A549 (cell line): Measurements from ENCODE around the gene NRXN2. TPM values are rescaled to one million over a fixed set of nuclear protein-coding genes. Genes with fewer than 3 reads are reported as not detected.

Experiments used
- ATAC-seq, 2 experiments: fragments of 200-7000 bp in 1 of 2; fragments of >200 bp in 1 of 2; cut with Nextera tagmentation in 1 of 2; cut with Tn5 transposase in 1 of 2; 3 replicates each; pipeline versions ENCODE4 v1.8.0 to v1.9.1; 2018 to 2020; ENCODE audit warnings: mild to moderate bottlenecking in 1 of 2, moderate library complexity in 1 of 2
- CTCF ChIA-PET: fragments of 300-600 bp; sonication (Branson Sonifier 250); formaldehyde crosslinking; extraction: SDS; loops from one replicate; lab custom pipeline; 2021; ENCODE audit warnings: antibody characterized with exemption, inconsistent platforms; lab: Yijun Ruan, JAX
- POLR2A ChIA-PET: fragments of 350-600 bp; formaldehyde crosslinking; extraction: SDS; loops from one replicate; lab custom pipeline; 2021; ENCODE audit warnings: antibody characterized with exemption, inconsistent platforms; lab: Yijun Ruan, JAX
- DNase-seq, 2 experiments: peaks; one replicate each; pipeline versions ENCODE4 v3.0.0 to v3.0.0-alpha.2; 2011 to 2016; ENCODE audit warnings: low read depth in 1 of 2, low spot score in 1 of 2
- FAIRE-seq: peaks from 2 replicates; lab custom pipeline; 2011; peaks lifted over from hg19 to GRCh38; lab: Jason Lieb, UNC
- H3K27ac ChIP-seq, 2 experiments: fragments of >200 bp; sonication (Bioruptor Twin); formaldehyde crosslinking; 3 replicates each; pipeline ENCODE4 v1.5.1; 2016 to 2017
- H3K4me1 ChIP-seq: fragments of >200 bp; sonication (Bioruptor Twin); formaldehyde crosslinking; 3 replicates; pipeline ENCODE4 v1.6.1; 2016
- H3K4me2 ChIP-seq: fragments of >200 bp; sonication (Bioruptor Twin); formaldehyde crosslinking; 3 replicates; pipeline ENCODE4 v1.6.1; 2016
- H3K4me3 ChIP-seq: fragments of >200 bp; sonication (Bioruptor Twin); formaldehyde crosslinking; 3 replicates; pipeline ENCODE4 v1.5.1; 2016
- H3K9me3 ChIP-seq: fragments of >200 bp; sonication (Bioruptor Twin); formaldehyde crosslinking; 3 replicates; pipeline ENCODE4 v1.6.1; 2016
- BCL3 ChIP-seq: fragments of >200 bp; sonication (Bioruptor Twin); formaldehyde crosslinking; IDR thresholded peaks from 3 replicates; pipeline ENCODE4 v1.6.1; 2016
- BHLHE40 ChIP-seq: IDR thresholded peaks from 2 replicates; pipeline ENCODE4 v1.6.1; 2012; ENCODE audit warnings: low read depth, low read length, inconsistent platforms
- CBX8 ChIP-seq: fragments of 200-600 bp; sonication (generic); IDR thresholded peaks from 2 replicates; pipeline ENCODE4 v1.6.1; 2016
- CEBPB ChIP-seq, 2 experiments: fragments of >200 bp in 1 of 2; sonication (Bioruptor Twin) in 1 of 2; formaldehyde crosslinking in 1 of 2; IDR thresholded peaks; 2 replicates each; pipeline ENCODE4 v1.6.1; 2012 to 2016
- CHD4 ChIP-seq: fragments of 200-600 bp; sonication (generic); IDR thresholded peaks from 2 replicates; pipeline ENCODE4 v1.6.1; 2016; ENCODE audit warnings: antibody characterized with exemption, mild to moderate bottlenecking, borderline replicate concordance
- E2F6 ChIP-seq: IDR thresholded peaks from 2 replicates; pipeline ENCODE4 v1.6.1; 2012; ENCODE audit warnings: low read depth, borderline replicate concordance
- EHF ChIP-seq: fragments of 250-450 bp; sonication (Bioruptor Pico); IDR thresholded peaks from 2 replicates; pipeline ENCODE4 v1.5.0; 2020; ENCODE audit warnings: mild to moderate bottlenecking
- EHMT2 ChIP-seq: fragments of 200-600 bp; sonication (generic); IDR thresholded peaks from 2 replicates; pipeline ENCODE4 v1.6.1; 2016; ENCODE audit warnings: antibody characterized with exemption, low read depth, mild to moderate bottlenecking, moderate library complexity
- ELK1 ChIP-seq: fragments of 150-350 bp; IDR thresholded peaks from 2 replicates; pipeline ENCODE4 v1.6.1; 2014; ENCODE audit warnings: low read depth, mild to moderate bottlenecking, low read length
- FOXS1 ChIP-seq: fragments of 250-450 bp; sonication (Bioruptor Pico); IDR thresholded peaks from 2 replicates; pipeline ENCODE4 v1.5.0; 2020; ENCODE audit warnings: mild to moderate bottlenecking, moderate library complexity
- HEYL ChIP-seq: fragments of 250-450 bp; sonication (Bioruptor Pico); IDR thresholded peaks from 2 replicates; pipeline ENCODE4 v1.8.0; 2021; ENCODE audit warnings: mild to moderate bottlenecking, moderate library complexity
- HMGXB4 ChIP-seq: fragments of 250-450 bp; sonication (Bioruptor Pico); IDR thresholded peaks from 2 replicates; pipeline ENCODE4 v1.5.0; 2021; ENCODE audit warnings: mild to moderate bottlenecking, moderate library complexity, borderline replicate concordance
- HOXA7 ChIP-seq: fragments of 250-450 bp; sonication (Bioruptor Pico); IDR thresholded peaks from 2 replicates; pipeline ENCODE4 v1.5.0; 2020; ENCODE audit warnings: mild to moderate bottlenecking, moderate library complexity
- HOXB13 ChIP-seq: fragments of 250-450 bp; sonication (Bioruptor Pico); IDR thresholded peaks from 2 replicates; pipeline ENCODE4 v1.5.0; 2020; ENCODE audit warnings: low read depth, mild to moderate bottlenecking, moderate library complexity
- HOXB5 ChIP-seq: fragments of 250-450 bp; sonication (Bioruptor Pico); IDR thresholded peaks from 2 replicates; pipeline ENCODE4 v1.5.0; 2020; ENCODE audit warnings: mild to moderate bottlenecking, moderate library complexity
- MAZ ChIP-seq: fragments of 150-350 bp; IDR thresholded peaks from 2 replicates; pipeline ENCODE4 v1.6.1; 2014; ENCODE audit warnings: antibody characterized with exemption, low read depth, low read length, borderline replicate concordance
- NPAS2 ChIP-seq: fragments of 250-450 bp; sonication (Bioruptor Pico); IDR thresholded peaks from 2 replicates; pipeline ENCODE4 v1.8.0; 2022; ENCODE audit warnings: mild to moderate bottlenecking, moderate library complexity, borderline replicate concordance
- PBX3 ChIP-seq: IDR thresholded peaks from 2 replicates; pipeline ENCODE4 v1.6.1; 2012
- PHF8 ChIP-seq: fragments of 200-600 bp; sonication (generic); IDR thresholded peaks from 2 replicates; pipeline ENCODE4 v1.6.1; 2016; ENCODE audit warnings: low read depth, mild to moderate bottlenecking, antibody characterized with exemption, moderate library complexity, borderline replicate concordance
- RARB ChIP-seq: fragments of 250-450 bp; sonication (Bioruptor Pico); IDR thresholded peaks from 2 replicates; pipeline ENCODE4 v1.8.0; 2021; ENCODE audit warnings: mild to moderate bottlenecking, moderate library complexity
- RCOR1 ChIP-seq: fragments of 150-350 bp; IDR thresholded peaks from 2 replicates; pipeline ENCODE4 v1.6.1; 2014; ENCODE audit warnings: antibody characterized with exemption, low read length, low read depth
- REST ChIP-seq: fragments of 200-600 bp; sonication (generic); IDR thresholded peaks from 2 replicates; pipeline ENCODE4 v1.6.1; 2016; ENCODE audit warnings: antibody characterized with exemption, mild to moderate bottlenecking, moderate library complexity
- RFX5 ChIP-seq: fragments of 450-650 bp; IDR thresholded peaks from 2 replicates; pipeline ENCODE4 v1.7.1; 2014; ENCODE audit warnings: antibody characterized with exemption, mild to moderate bottlenecking, moderate library complexity
- TFCP2L1 ChIP-seq: fragments of 250-450 bp; sonication (Bioruptor Pico); IDR thresholded peaks from 2 replicates; pipeline ENCODE4 v1.5.0; 2021; ENCODE audit warnings: mild to moderate bottlenecking
- TP53 ChIP-seq: fragments of 250-450 bp; sonication (Bioruptor Pico); IDR thresholded peaks from 2 replicates; pipeline ENCODE4 v1.5.0; 2021; ENCODE audit warnings: mild to moderate bottlenecking, moderate library complexity
- WGBS: methylation state at CpG from one replicate; pipeline ENCODE4 v1.1.6; 2017; ENCODE audit errors: missing lambda C conversion rate; 5-methylcytosine and 5-hydroxymethylcytosine counted together
- polyA plus RNA-seq, 4 experiments: library from polyadenylated mRNA; depleted of rRNA in 3 of 4; stranded (reverse); fragments of >200 nt; fragmentation: RNase III in 1 of 4; extraction: RNeasy Plus Mini Kit Qiagen cat#74134 plus additional on column Dnase treatment in 1 of 4; gene quantifications; 2 replicates in 3 of 4; 3 replicates in 1 of 4; pipeline ENCODE4 v1.2.3, GENCODE V29; 2011 to 2017

Gene NRXN2
- polyA plus RNA-seq, 2 of the 4 experiments (the other 2 are of a cell fraction), result 0.04 TPM; not detected in 1

GRCh38 chr11:64620381-64620971 is 102.5 kb downstream of the NRXN2 start:
- H3K27ac ChIP-seq, result no peak overlapping the region
- DNase-seq, result no peak
- ChIA-PET CTCF (interaction anchor here (1.3 to 2.1 kb wide), 2 partner anchors 32 to 68 kb away, joined by 5 to 7 read pairs; no protein-coding TSS in a partner anchor), POLR2A (no interaction called here)
- H3K4me1 ChIP-seq, result no peaks in the 10 kb centered on the region
- no peak overlapping the region for H3K4me2 ChIP-seq
- TF ChIP-seq PBX3 (no peak), TP53 (CRISPR knock-in tag) (no peak), E2F6 (no peak), NPAS2 (CRISPR knock-in tag) (no peak), RCOR1 (no peak), RARB (CRISPR knock-in tag) (no peak), EHF (no peak), MAZ (no peak), FOXS1 (no peak), HOXB13 (CRISPR knock-in tag) (no peak), TFCP2L1 (CRISPR knock-in tag) (no peak)
- H3K4me3 ChIP-seq, result no peak overlapping the region
- ATAC-seq, result no peak
- FAIRE-seq, result no peak
- WGBS, result 78% methylated on average over 13 of the region's 13 CpGs
- no peaks in the 10 kb centered on the region for H3K9me3 ChIP-seq

GRCh38 chr11:64619811-64620380 is 103.1 kb downstream of the NRXN2 start:
- DNase-seq (peak in 1 of 2 experiments; percentile 44), FAIRE-seq (no peak), ATAC-seq (peak in 1 of 2 experiments; percentile 59; a peak in 3 of 6 replicates)
- Histone ChIP-seq H3K4me2 (no peak overlapping the region), H3K4me1 (no peaks in the 10 kb centered on the region), H3K27ac (no peak overlapping the region), H3K4me3 (no peak overlapping the region), H3K9me3 (no peaks in the 10 kb centered on the region)
- ChIA-PET CTCF (interaction anchor here (1.3 to 2.1 kb wide), 2 partner anchors 33 to 69 kb away, joined by 5 to 7 read pairs; no protein-coding TSS in a partner anchor), POLR2A (no interaction called here)
- no peak for TF ChIP-seq EHMT2
- TF ChIP-seq HOXA7 (CRISPR knock-in tag), result no peak
- TF ChIP-seq RFX5, result no peak
- no peak for TF ChIP-seq PBX3
- no peak for TF ChIP-seq HOXB5 (CRISPR knock-in tag)
- no peak for TF ChIP-seq REST
- no peak for TF ChIP-seq HEYL (CRISPR knock-in tag)
- TF ChIP-seq CBX8, result no peak
- no peak for TF ChIP-seq HMGXB4 (CRISPR knock-in tag)
- TF ChIP-seq ELK1, result no peak
- no peak for TF ChIP-seq BHLHE40
- TF ChIP-seq BCL3, result no peak
- no peak for TF ChIP-seq PHF8
- TF ChIP-seq CHD4, result no peak
- TF ChIP-seq CEBPB (IDR thresholded peaks at IDR 0.05), result no peak
- no peak for TF ChIP-seq TP53 (CRISPR knock-in tag)
- 69% methylated on average over 5 of the region's 5 CpGs for WGBS
